SK-N-SH (cell line): ENCODE measurements around the gene DXO. TPM values are rescaled to one million over a fixed set of nuclear protein-coding genes. Genes with fewer than 3 reads are reported as not detected.
"Not testable (repeated sequence)": the region's sequence is repeated elsewhere in the genome, so short reads cannot be mapped to it uniquely, and the experiment has no call there.

ENCODE experiments used
- CTCF ChIA-PET: fragments of 300-600, 350-600 bp; formaldehyde crosslinking; extraction: SDS; loops from one replicate; lab custom pipeline; 2021; lab: Yijun Ruan, JAX
- POLR2A ChIA-PET: fragments of 350-600 bp; sonication (Branson Sonifier 250); formaldehyde crosslinking; extraction: SDS; loops from one replicate; lab custom pipeline; 2020; ENCODE audit warnings: antibody characterized with exemption, inconsistent platforms; lab: Yijun Ruan, JAX
- DNase-seq: peaks from one replicate; pipeline ENCODE4 v3.0.0; 2012
- H2AFZ ChIP-seq: fragments of 200-600 bp; sonication (generic); 2 replicates; pipeline ENCODE4 v1.8.1; 2016; ENCODE audit warnings: antibody characterized with exemption, mild to moderate bottlenecking, low read depth
- H3F3A ChIP-seq: fragments of 200-600 bp; sonication (generic); replicated peaks from 2 replicates; pipeline ENCODE3; 2016; ENCODE audit warnings: antibody characterized with exemption, mild to moderate bottlenecking; ENCODE audit not compliant: insufficient read depth
- H3K27ac ChIP-seq, 2 experiments: fragments of 200-500 bp in 1 of 2; fragments of 200-600 bp in 1 of 2; sonication (Bioruptor generic) in 1 of 2; sonication (generic), shearing (Covaris generic) in 1 of 2; 2 replicates each; pipeline versions ENCODE4 v1.5.1 to v1.6.1; 2014 to 2016; ENCODE audit warnings: low read depth in 2 of 2, inconsistent platforms in 1 of 2, low read length in 1 of 2, mild to moderate bottlenecking in 1 of 2, mixed read lengths in 1 of 2
- H3K27me3 ChIP-seq: fragments of 200-600 bp; sonication (generic), shearing (Covaris generic); 2 replicates; pipeline ENCODE4 v1.6.1; 2016; ENCODE audit warnings: mixed run types; ENCODE audit not compliant: insufficient read depth
- H3K36me3 ChIP-seq, 2 experiments: fragments of 200-500 bp in 1 of 2; fragments of 200-600 bp in 1 of 2; sonication (Bioruptor generic) in 1 of 2; sonication (generic) in 1 of 2; replicated peaks in 1 of 2; 2 replicates each; pipeline versions ENCODE3 to v1.5.1; 2014 to 2016; ENCODE audit warnings: low read length in 1 of 2, mild to moderate bottlenecking in 1 of 2; ENCODE audit not compliant: insufficient read depth in 2 of 2, control insufficient read depth in 1 of 2
- H3K4me1 ChIP-seq, 2 experiments: fragments of 200-500 bp in 1 of 2; fragments of 200-600 bp in 1 of 2; sonication (Bioruptor generic) in 1 of 2; sonication (generic), shearing (Covaris generic) in 1 of 2; 2 replicates each; pipeline versions ENCODE4 v1.5.1 to v1.6.1; 2014 to 2016; ENCODE audit warnings: low read depth in 1 of 2, low read length in 1 of 2, mixed run types in 1 of 2; ENCODE audit not compliant: insufficient read depth in 2 of 2, control insufficient read depth in 1 of 2
- H3K4me2 ChIP-seq: fragments of 200-600 bp; sonication (generic), shearing (Covaris generic); 2 replicates; pipeline ENCODE4 v1.6.1; 2017; ENCODE audit warnings: mixed run types
- H3K4me3 ChIP-seq, 2 experiments: fragments of 200-500 bp in 1 of 2; fragments of 200-600 bp in 1 of 2; sonication (Bioruptor generic) in 1 of 2; sonication (generic), shearing (Covaris generic) in 1 of 2; 2 replicates each; pipeline versions ENCODE4 v1.5.1 to v1.8.1; 2014 to 2016; ENCODE audit warnings: low read depth in 2 of 2, inconsistent platforms in 1 of 2, low read length in 1 of 2, mild to moderate bottlenecking in 1 of 2, mixed read lengths in 1 of 2, moderate library complexity in 1 of 2
- H3K79me2 ChIP-seq: fragments of 200-600 bp; sonication (generic); 2 replicates; pipeline ENCODE4 v1.8.1; 2017; ENCODE audit warnings: mild to moderate bottlenecking; ENCODE audit not compliant: insufficient read depth
- H3K9ac ChIP-seq: fragments of 200-600 bp; sonication (generic); 2 replicates; pipeline ENCODE4 v1.6.1; 2017; ENCODE audit warnings: mixed run types
- H3K9me2 ChIP-seq: fragments of 200-600 bp; sonication (generic); 2 replicates; pipeline ENCODE4 v1.6.1; 2017; ENCODE audit warnings: mixed run types
- H3K9me3 ChIP-seq: fragments of 200-600 bp; sonication (generic); 2 replicates; pipeline ENCODE4 v1.6.1; 2017; ENCODE audit warnings: mixed run types, mild to moderate bottlenecking, moderate library complexity
- H4K20me1 ChIP-seq: fragments of 200-600 bp; sonication (generic); 2 replicates; pipeline ENCODE4 v1.6.1; 2017; ENCODE audit warnings: mild to moderate bottlenecking, mixed run types; ENCODE audit not compliant: insufficient read depth
- WGBS: methylation state at CpG from one replicate; pipeline ENCODE4 v1.1.6; 2017; ENCODE audit warnings: low lambda C conversion rate; 5-methylcytosine and 5-hydroxymethylcytosine counted together
- polyA plus RNA-seq, 3 experiments: library from polyadenylated mRNA; depleted of rRNA; stranded (reverse); fragments of >200 nt; gene quantifications; 2 replicates each; pipeline ENCODE4 v1.2.3, GENCODE V29; 2012

DXO gene
- polyA plus RNA-seq, 1 of the 3 experiments (the other 2 are of a cell fraction), result 25.3 TPM

- CTCF ChIA-PET, result not testable (repeated sequence)
Observed at GRCh38 chr6:32009537-32009936, 37.6 kb upstream of the DXO start.

GRCh38 chr6:32008616-32009015 is 36.7 kb upstream of the DXO start:
- H3K4me3 ChIP-seq, H3K9me2 ChIP-seq, H3K4me1 ChIP-seq, H3K27ac ChIP-seq, H3K9ac ChIP-seq, CTCF ChIA-PET, H2AFZ ChIP-seq, H3K79me2 ChIP-seq, H3F3A ChIP-seq, H3K27me3 ChIP-seq, H3K9me3 ChIP-seq, H4K20me1 ChIP-seq, POLR2A ChIA-PET, H3K36me3 ChIP-seq, H3K4me2 ChIP-seq: not testable (repeated sequence)
- peak; percentile 11 for DNase-seq
- 17% methylated on average over 5 of the region's 12 CpGs for WGBS

More at GRCh38 chr6:32009537-32009936, 37.6 kb upstream of the DXO start:
- H3K9me2 ChIP-seq, POLR2A ChIA-PET, H3K27me3 ChIP-seq, H3K4me3 ChIP-seq, H3K4me2 ChIP-seq, H4K20me1 ChIP-seq, H3F3A ChIP-seq, H2AFZ ChIP-seq, H3K9ac ChIP-seq, H3K79me2 ChIP-seq, DNase-seq, H3K36me3 ChIP-seq, H3K4me1 ChIP-seq, H3K27ac ChIP-seq, H3K9me3 ChIP-seq: not testable (repeated sequence)
- 0% methylated on average over 1 of the region's 12 CpGs for WGBS

DNA sequence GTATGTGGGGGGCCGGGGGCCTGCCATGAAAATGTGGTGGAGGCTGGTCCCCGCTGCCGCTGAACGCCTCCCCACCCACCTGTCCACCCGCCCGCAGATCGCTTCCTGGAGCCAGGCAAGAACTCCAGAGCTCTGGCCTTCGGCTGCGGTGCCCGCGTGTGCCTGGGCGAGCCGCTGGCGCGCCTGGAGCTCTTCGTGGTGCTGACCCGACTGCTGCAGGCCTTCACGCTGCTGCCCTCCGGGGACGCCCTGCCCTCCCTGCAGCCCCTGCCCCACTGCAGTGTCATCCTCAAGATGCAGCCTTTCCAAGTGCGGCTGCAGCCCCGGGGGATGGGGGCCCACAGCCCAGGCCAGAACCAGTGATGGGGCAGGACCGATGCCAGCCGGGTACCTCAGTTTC is 36.1 kb upstream of the DXO start:
- H4K20me1 ChIP-seq, H3K79me2 ChIP-seq, H3K4me1 ChIP-seq, POLR2A ChIA-PET, H3K36me3 ChIP-seq, CTCF ChIA-PET, H3K9me3 ChIP-seq, H3K9me2 ChIP-seq, H3K27ac ChIP-seq, H3K4me2 ChIP-seq, H3K27me3 ChIP-seq, DNase-seq, H3F3A ChIP-seq, H3K9ac ChIP-seq, H3K4me3 ChIP-seq, H2AFZ ChIP-seq: not testable (repeated sequence)
- WGBS, result no CpG with 5 or more reads among the region's 24 CpGs

GRCh38 chr6:32007086-32007485 is 35.1 kb upstream of the DXO start:
- H3K27ac ChIP-seq, CTCF ChIA-PET, H3K9me2 ChIP-seq, H3F3A ChIP-seq, H3K36me3 ChIP-seq, H3K27me3 ChIP-seq, H3K4me1 ChIP-seq, H3K4me2 ChIP-seq, H2AFZ ChIP-seq, DNase-seq, H4K20me1 ChIP-seq, H3K9ac ChIP-seq, H3K4me3 ChIP-seq, POLR2A ChIA-PET, H3K79me2 ChIP-seq, H3K9me3 ChIP-seq: not testable (repeated sequence)
- 55% methylated on average over 8 of the region's 12 CpGs for WGBS

DNA sequence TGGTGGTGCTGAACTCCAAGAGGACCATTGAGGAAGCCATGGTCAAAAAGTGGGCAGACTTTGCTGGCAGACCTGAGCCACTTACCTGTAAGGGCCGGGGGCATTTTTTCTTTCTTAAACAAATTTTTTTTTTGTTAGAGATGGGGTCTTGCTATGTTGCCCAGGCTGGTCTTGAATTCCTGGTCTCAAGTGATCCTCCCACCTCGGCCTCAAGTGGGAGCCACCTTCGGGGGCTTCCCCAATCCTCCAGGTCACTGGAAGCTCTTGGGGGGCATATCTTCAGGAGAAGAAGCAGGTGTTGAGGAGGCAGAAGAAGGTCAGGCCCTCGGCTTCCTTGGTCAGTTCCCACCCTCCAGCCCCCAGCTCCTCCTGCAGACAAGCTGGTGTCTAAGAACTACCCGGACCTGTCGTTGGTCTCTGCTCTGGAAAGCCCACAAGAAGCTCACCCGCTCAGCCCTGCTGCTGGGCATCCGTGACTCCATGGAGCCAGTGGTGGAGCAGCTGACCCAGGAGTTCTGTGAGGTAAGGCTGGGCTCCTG is 34.1 kb upstream of the DXO start:
- CTCF ChIA-PET, H2AFZ ChIP-seq, H3K4me2 ChIP-seq, H3K9me2 ChIP-seq, POLR2A ChIA-PET, H3K9ac ChIP-seq, H3K79me2 ChIP-seq, H3K4me3 ChIP-seq, H3F3A ChIP-seq, H4K20me1 ChIP-seq, DNase-seq, H3K4me1 ChIP-seq, H3K27me3 ChIP-seq, H3K27ac ChIP-seq, H3K9me3 ChIP-seq, H3K36me3 ChIP-seq: not testable (repeated sequence)
- 30% methylated on average over 4 of the region's 8 CpGs for WGBS

- POLR2A ChIA-PET, H3K27me3 ChIP-seq, H3K27ac ChIP-seq, H3K4me3 ChIP-seq, H3F3A ChIP-seq, H3K9ac ChIP-seq, CTCF ChIA-PET, H3K9me2 ChIP-seq, H3K4me1 ChIP-seq, DNase-seq, H3K4me2 ChIP-seq, H3K9me3 ChIP-seq, H2AFZ ChIP-seq, H4K20me1 ChIP-seq, H3K79me2 ChIP-seq, H3K36me3 ChIP-seq: not testable (repeated sequence)
- WGBS, result 17% methylated on average over 1 of the region's 9 CpGs
Observed at GRCh38 chr6:32005538-32005880, 33.6 kb upstream of the DXO start.
